HG02840 (cell line): ENCODE data around the gene ZNF423.

Source experiments
- ATAC-seq: cut with Tn5 transposase; IDR thresholded peaks from one replicate; pipeline ENCODE4 v1.9.1; 2021; ENCODE audit warnings: mild to moderate bottlenecking, moderate library complexity, moderate number of reproducible peaks; ENCODE audit not compliant: unreplicated experiment, low FRiP score

ZNF423 gene

DNA sequence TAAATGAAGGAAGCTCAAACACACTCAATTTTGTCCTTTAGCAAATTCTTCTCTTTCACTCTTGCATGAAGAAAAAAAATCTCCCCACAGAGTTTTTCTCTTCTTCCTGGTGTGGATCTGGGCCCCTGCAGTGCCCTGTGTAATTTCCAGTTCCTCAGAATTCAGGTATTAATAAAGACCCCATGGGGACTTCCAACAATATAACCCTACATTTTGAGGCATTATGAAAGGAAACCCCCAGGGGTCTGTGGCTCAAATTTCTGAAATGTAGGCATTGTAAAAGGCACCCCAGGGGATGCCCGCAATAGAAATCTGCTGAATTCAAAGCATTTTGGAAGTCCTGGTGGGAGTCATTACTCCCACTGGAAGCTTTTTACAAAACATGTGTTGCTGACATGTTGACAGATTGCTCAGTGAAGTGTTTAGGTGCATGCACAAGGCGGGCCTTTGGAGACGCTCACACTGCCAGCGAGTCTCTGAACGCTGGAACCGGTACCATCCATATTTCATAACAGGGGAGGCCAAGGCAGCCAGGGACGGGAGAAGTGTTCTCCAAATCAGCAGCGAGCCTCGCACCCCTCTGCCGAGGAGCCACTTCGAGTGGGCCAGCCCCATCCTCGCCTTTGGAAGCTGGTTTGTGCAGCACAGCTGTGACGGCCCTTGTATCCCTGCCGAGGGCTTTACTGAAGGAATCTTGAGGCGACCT lies 154.0 kb downstream of the ZNF423 start:
- no peak for ATAC-seq

DNA sequence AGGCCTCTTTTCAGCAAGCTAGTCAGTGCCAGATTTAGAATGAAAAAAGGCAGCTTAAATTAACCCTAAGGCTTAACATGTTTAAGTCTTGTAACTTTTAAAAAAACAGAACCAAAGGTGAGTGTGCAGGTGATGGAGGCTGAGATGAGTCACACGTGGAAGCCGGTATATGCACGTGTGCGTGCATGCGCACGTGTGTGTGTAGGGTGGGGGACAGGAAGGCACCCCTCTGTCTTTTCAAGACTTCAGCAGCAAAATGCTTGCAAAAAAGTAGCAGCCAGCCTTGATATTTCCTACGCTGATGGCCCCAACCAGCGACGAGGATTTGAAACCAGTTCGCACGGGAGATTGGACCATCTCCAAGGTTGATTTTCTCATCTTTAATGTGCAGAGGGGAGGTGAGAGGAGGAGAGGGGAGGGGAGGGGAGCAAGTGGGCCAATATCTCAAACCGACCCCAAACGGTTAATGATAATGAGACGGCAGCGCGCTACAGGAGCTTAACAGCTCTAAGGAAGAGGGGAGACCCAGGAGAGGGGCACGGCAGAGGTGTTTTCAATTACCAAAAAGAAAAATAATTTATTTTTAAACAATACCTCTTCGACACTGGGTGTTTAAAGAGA lies 154.7 kb downstream of the ZNF423 start:
- ATAC-seq, result no peak

- ATAC-seq, result no peak
Measured at GRCh38 chr16:49700251-49701064, 155.5 kb downstream of the ZNF423 start.

DNA sequence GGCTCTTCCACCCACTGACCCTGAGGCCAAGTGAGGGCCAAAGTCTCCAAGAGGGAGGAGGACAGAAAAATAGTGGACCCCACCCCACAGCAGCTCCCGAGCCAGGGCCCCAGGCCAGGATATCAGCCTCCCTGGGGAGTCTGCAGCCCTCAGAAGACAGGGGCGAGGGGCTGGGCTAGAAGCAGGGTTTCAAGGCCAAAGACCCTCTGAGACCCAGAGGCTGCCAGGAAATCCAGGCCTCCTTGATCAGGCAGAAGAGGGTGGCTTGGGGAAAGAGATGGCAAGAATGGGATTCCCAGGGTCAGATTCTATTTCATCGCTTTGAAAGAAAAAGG lies 156.1 kb downstream of the ZNF423 start:
- ATAC-seq, result no peak

- no peak for ATAC-seq
Measured at GRCh38 chr16:49698931-49699840, 156.7 kb downstream of the ZNF423 start.

DNA sequence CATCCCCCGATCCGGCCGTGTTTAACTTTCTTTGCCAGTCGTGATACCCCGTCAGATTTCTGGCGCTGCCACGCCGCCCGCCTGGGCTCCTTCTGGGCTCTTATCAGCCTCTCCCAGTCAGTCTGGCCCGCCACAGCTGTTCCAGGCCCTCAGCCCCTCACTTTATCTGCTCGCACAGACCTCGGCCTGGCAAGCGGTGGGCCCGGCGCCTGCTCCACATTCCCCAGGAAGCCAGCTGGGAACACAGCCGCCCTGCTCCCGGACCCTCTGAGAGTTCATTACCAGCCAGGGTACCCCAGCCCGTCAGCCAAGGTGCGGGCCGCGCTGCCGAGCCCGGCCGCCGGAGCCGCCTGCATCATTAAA lies 157.5 kb downstream of the ZNF423 start:
- ATAC-seq, result no peak

GRCh38 chr16:49697631-49698452 lies 158.1 kb downstream of the ZNF423 start:
- ATAC-seq, result no peak

DNA sequence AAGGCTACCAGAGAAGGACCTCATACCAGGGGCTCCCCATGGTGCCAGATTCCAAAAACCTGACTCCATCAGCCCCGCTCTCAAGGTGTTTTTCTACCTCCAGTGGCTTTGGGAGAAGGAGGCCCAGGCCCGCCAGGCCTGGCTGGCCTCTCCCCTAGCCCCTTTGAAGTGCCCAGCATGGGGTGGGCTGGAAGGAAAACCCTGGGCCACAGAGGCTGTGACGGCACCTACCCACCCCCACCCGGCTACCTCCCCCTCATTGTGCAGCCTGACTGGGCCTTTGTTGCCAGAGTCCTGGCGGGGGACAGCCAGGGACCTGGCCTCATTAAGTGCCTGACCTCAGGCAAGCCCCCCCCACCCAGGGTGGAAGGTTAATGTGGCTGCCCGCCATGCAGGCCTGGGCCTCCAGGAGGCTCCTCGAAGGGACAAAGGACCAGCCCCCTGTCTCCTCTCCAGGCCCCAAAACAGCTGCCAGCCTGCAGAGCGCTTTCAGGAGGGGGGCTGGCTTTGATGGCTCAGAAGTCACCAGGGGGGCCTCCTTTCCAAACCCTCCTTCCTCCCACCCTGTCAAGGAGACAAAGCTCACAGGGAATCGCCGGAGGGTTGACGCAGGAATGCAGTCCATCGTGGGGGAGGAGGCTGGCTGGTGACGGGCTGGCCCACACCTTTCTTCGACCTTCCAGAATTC lies 159.4 kb downstream of the ZNF423 start:
- no peak for ATAC-seq

DNA sequence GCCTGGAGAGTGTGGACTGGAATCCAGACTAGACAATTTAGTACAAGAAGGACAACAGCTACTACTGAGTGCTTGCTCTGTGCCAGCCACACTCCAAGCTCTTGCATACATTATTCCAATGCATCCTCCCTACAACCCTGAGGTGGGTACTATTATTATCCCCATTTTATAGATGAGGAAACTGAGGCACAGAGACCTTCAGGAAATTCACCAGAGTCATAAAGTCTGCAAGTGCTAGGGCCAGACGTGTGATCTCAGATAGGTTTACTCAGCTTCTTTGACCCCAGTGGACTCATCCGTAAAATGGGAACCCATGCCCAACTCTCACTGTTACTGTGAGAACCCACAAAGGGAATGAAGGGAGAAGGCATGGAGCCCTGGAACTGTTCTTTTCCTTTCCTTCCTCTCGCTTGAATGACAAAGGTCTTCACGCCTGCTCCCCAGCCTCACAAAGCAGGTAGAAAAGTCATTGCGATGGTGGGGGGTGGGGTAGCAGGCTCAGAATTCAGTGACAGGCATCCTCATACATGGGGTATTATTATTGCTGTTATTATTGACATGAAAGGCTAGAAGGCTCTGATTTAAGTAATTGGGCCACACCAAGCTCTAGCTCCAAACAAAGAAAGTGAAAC lies 160.0 kb downstream of the ZNF423 start:
- no peak for ATAC-seq

DNA sequence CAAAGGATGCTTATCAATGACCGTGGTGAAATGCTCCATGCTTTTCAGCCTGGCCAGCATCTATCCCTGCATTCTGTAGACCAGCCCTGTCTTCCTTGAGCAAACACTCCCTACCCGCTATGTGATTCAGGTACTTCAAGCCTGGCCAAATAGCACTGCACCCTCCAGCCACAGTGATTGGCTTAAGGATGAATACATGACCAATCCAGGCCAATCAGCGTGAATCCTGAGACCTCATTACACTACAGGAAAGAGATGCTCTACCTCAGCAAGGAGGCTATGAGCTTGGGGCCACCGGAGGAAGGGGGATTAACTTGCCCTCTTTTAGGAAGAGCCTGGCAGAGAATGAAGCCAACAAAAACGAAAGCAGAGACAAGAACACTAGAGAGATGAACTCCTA lies 162.5 kb downstream of the ZNF423 start:
- no peak for ATAC-seq

DNA sequence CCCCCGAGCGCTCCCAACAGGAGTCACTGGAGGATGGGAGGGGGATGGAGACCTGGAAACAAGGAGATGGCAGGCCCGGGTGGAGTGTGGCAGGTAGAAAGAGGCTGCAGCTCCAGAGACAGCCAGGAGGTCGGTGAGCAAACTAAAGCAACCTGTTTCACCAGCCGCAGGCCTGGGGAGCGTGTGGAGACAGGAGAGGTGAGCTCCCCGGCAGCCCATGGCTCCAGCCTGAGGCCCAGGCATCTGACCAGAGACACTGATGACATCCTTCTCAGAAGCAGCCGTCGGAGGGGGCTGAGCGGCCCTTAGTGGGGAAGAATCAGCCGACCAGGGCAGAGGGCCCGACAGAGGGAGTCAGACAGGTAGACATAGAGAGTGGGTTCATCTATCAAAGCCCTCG lies 165.1 kb downstream of the ZNF423 start:
- no peak for ATAC-seq

- no peak for ATAC-seq
Measured at GRCh38 chr16:49688036-49688697, 167.7 kb downstream of the ZNF423 start.

DNA sequence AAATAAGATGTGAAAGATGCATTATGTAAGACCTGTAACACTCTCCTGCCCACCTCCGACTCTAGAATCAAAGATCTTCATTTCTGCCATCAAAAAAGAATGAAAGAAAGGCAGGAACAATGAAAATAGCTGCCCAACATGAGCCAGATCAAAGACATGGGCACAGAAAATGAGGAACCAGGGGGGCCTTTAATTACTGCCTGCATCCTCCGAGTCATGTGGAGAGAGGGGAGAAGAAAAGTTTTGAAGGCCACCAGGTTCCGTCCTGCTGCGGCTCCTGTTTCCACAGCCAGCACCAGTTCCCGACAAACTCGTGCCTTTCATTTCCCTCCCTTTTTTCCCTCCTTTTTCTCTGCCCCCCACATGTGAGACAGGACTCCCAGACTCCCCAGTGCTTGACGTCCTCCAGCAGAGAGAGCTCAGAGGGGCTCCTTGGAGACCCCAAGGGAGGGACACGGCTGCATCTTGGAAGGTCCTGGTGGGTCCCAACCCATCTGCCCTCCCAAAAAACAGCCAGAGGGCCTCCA lies 168.4 kb downstream of the ZNF423 start:
- ATAC-seq, result no peak

DNA sequence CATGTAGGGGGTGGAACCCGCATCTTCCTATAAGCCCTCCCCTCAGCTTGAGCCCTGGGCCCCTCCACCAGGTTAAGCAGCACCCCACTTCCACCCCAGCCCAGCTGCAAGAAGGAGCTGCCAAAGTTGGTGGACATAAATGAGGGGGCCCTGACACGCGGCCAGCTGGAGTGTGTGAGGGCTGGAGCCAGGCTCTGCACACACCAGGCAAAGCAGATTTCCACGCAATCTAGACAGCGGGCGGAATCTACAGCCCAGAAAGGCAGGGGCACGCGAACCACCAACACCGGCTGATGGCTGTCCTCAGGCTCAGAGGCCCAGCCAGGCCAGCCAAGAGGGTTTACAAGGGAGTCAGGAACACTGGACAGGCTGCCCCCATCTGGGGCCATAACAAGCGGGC lies 171.2 kb downstream of the ZNF423 start:
- ATAC-seq, result no peak

DNA sequence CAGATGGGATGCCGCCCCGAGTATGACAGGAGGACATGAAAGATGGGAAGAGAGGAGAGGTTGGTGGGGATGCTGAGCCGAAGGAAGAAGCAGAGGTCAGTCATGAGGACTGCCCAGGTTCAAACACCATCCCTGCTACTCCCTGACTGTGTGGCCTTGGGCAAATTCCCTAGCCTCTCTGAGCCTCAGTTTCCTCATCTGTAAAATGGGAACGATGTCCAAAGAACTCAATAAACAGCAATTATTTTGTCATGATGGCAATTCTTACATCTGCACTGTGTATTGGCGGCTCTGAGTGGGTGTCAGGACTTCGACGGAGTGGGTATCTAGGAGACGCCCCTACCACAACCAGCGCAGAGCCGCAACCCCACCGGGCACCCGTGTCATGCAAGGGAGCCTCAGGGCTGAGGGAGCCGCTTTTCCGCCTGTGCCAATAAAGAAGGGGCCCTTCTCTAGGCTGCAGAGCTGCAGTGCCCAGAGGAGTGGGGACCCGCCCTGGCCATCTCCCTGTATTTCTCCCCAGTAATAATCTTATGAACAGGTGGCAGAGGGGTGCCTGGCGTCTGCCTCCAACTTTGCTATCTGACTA lies 173.2 kb downstream of the ZNF423 start:
- ATAC-seq, result no peak

DNA sequence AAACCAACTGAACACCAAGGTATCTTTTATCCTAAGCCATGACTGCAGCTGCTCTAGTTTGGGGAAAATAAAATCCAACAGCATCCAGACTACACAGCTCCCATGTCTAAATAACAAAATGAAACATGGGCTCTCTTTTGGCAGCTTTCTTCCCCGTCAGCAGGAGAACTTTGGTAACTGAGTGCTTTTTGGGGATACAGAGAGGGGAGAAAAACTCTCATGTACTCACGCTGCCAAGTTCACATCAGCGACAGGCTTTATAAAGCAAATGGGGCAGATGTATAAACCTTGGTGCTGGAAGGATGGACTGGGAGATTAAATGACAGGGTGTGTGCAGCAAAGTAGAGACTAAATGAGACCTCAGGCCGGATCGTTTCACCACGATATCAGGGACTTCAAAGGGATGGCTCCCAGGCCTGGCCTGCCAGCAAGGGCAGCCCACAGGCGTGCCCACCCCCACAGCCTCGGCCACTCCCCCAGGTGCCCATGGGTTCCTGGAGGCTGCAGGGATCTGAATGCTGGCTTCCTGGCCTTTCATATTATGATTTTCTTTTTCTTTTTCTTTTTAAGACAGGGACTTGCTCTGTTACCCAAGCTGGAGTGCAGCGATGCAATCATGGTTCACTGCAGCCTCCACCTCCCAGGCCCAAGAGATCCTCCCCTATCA lies 174.6 kb downstream of the ZNF423 start:
- no peak for ATAC-seq

- no peak for ATAC-seq
Measured at GRCh38 chr16:49679095-49679494, 176.8 kb downstream of the ZNF423 start.
